SK-N-MC (cell line): ENCODE measurements around the gene ESYT3.

Experiments used
- EZH2 ChIP-seq: fragments of 200-600 bp; sonication (generic); IDR thresholded peaks from one replicate; pipeline ENCODE4 v1.6.1; 2017; ENCODE audit warnings: antibody characterized with exemption
- POLR2AphosphoS5 ChIP-seq: IDR thresholded peaks from 2 replicates; pipeline ENCODE4 v1.6.1; 2012; ENCODE audit warnings: mild to moderate bottlenecking, low read depth, low read length, borderline replicate concordance

GRCh38 chr3:138440596-138440995 lies 6.2 kb downstream of the ESYT3 start:
- TF ChIP-seq POLR2AphosphoS5 = no peak
- TF ChIP-seq EZH2 = no peak
